ENCODE results near the gene BET1L.

DNA sequence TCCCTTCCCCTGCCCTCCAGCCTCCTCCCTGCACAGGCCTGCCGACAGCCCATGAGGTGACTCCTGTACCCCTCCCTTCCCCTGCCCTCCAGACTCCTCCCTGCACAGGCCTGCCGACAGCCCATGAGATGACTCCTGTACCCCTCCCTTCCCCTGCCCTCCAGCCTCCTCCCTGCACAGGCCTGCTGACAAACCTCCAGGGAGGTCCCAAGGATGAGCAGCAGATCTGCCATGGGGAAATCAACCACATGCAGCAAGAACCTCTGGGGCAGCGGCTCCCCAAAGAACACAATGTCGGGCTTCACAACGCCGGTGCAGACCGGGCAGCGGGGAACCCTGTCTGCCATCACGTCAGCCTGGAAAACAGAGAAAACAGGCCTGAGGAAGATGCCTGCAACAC lies 16.7 kb upstream of the BET1L start:
- TF ChIP-seq POLR2AphosphoS5 (IDR thresholded peaks at IDR 0.05; ENCODE audit: low read depth): no peak
- TF ChIP-seq, protein P1, sequence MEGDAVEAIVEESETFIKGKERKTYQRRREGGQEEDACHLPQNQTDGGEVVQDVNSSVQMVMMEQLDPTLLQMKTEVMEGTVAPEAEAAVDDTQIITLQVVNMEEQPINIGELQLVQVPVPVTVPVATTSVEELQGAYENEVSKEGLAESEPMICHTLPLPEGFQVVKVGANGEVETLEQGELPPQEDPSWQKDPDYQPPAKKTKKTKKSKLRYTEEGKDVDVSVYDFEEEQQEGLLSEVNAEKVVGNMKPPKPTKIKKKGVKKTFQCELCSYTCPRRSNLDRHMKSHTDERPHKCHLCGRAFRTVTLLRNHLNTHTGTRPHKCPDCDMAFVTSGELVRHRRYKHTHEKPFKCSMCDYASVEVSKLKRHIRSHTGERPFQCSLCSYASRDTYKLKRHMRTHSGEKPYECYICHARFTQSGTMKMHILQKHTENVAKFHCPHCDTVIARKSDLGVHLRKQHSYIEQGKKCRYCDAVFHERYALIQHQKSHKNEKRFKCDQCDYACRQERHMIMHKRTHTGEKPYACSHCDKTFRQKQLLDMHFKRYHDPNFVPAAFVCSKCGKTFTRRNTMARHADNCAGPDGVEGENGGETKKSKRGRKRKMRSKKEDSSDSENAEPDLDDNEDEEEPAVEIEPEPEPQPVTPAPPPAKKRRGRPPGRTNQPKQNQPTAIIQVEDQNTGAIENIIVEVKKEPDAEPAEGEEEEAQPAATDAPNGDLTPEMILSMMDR (IDR thresholded peaks at IDR 0.05; ENCODE audit: insufficient read depth, low read length): no peak
- TF ChIP-seq SPI1 (IDR thresholded peaks at IDR 0.05; ENCODE audit: borderline replicate concordance, low read depth): no peak
- TF ChIP-seq, protein P2, sequence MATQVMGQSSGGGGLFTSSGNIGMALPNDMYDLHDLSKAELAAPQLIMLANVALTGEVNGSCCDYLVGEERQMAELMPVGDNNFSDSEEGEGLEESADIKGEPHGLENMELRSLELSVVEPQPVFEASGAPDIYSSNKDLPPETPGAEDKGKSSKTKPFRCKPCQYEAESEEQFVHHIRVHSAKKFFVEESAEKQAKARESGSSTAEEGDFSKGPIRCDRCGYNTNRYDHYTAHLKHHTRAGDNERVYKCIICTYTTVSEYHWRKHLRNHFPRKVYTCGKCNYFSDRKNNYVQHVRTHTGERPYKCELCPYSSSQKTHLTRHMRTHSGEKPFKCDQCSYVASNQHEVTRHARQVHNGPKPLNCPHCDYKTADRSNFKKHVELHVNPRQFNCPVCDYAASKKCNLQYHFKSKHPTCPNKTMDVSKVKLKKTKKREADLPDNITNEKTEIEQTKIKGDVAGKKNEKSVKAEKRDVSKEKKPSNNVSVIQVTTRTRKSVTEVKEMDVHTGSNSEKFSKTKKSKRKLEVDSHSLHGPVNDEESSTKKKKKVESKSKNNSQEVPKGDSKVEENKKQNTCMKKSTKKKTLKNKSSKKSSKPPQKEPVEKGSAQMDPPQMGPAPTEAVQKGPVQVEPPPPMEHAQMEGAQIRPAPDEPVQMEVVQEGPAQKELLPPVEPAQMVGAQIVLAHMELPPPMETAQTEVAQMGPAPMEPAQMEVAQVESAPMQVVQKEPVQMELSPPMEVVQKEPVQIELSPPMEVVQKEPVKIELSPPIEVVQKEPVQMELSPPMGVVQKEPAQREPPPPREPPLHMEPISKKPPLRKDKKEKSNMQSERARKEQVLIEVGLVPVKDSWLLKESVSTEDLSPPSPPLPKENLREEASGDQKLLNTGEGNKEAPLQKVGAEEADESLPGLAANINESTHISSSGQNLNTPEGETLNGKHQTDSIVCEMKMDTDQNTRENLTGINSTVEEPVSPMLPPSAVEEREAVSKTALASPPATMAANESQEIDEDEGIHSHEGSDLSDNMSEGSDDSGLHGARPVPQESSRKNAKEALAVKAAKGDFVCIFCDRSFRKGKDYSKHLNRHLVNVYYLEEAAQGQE (IDR thresholded peaks at IDR 0.05; ENCODE audit: insufficient replicate concordance, low read depth): no peak
- no peak for TF ChIP-seq GABPA (IDR thresholded peaks at IDR 0.05; ENCODE audit: low read depth)
